ENCODE results near the gene UGT3A1. TPM values are rescaled to one million over a fixed set of nuclear protein-coding genes. Genes with fewer than 3 reads are reported as not detected.

The UGT3A1 gene
- total and polyA plus RNA-seq, 10 of the 15 experiments (the other 5 are each of a cell fraction or from before 2014, with no cell fraction given) = not detected

GRCh38 chr5:36026706-36027465 is 35.7 kb upstream of the UGT3A1 start:
- Histone ChIP-seq H3K4me1 (ENCODE audit: control insufficient read depth, insufficient read depth, low read length) (no peaks in the 10 kb centered on the region), H2AFZ (ENCODE audit: control insufficient read depth, low read depth, low read length) (no peak overlapping the region), H3K27me3 (replicated peaks in 1 of 2; ENCODE audit: control insufficient read depth in 2 of 2, insufficient read depth in 2 of 2, low read length in 1 of 2) (no peaks in the 10 kb centered on the region), H3K79me2 (ENCODE audit: control insufficient read depth, insufficient read depth, low read length) (no peaks in the 10 kb centered on the region), H3K4me3 (no peak overlapping the region), H3K9me3 (replicated peaks; ENCODE audit: control insufficient read depth, insufficient read depth, low read length) (no peaks in the 10 kb centered on the region), H3K27ac (ENCODE audit: control insufficient read depth, insufficient read depth) (no peak overlapping the region), H3K4me2 (ENCODE audit: control insufficient read depth, insufficient read depth) (no peak overlapping the region), H3K36me3 (ENCODE audit: control insufficient read depth in 2 of 2, insufficient read depth in 2 of 2, low read length in 1 of 2) (no peaks in the 10 kb centered on the region), H4K20me1 (ENCODE audit: control insufficient read depth, insufficient read depth) (no peaks in the 10 kb centered on the region), H3K9ac (ENCODE audit: control insufficient read depth, insufficient read depth, low read length) (no peak overlapping the region)
- SMC1A ChIA-PET (ENCODE audit: uncharacterized antibody, unreplicated experiment) = no interaction called here
- 28% methylated on average over 6 of the region's 6 CpGs for WGBS (ENCODE audit: insufficient coverage, insufficient replicate concordance, low lambda C conversion rate, missing lambda C conversion rate)
- intact Hi-C loops (cut with micrococcal nuclease; ENCODE audit: unreplicated experiment) = no loop called here
- FAIRE-seq = no peak
- CTCF ChIA-PET = no interaction called here
- DNase-seq (ENCODE audit: low read depth, low spot score) = no peak
- RAD21 ChIA-PET (ENCODE audit: unreplicated experiment) = no interaction called here
- no peak for ATAC-seq
- BruUV-seq (replicated peaks) = no TSS peak
- POLR2A ChIA-PET = no interaction called here
- in situ Hi-C loops (cut with MboI) = no loop called here
- TF ChIP-seq ETV6 (conservative IDR thresholded peaks at IDR 0.05 in 1 of 2, IDR thresholded peaks at IDR 0.05 in 1 of 2; ENCODE audit: borderline replicate concordance in 1 of 2, low read depth in 1 of 2) (no peak), POLR2AphosphoS5 (IDR thresholded peaks at IDR 0.05; ENCODE audit: low read length) (no peak), NFIC (IDR thresholded peaks at IDR 0.05; ENCODE audit: low read depth, low read length) (no peak), YBX1 (IDR thresholded peaks at IDR 0.05) (no peak), NBN (IDR thresholded peaks at IDR 0.05) (no peak), ZBTB33 (IDR thresholded peaks at IDR 0.05) (no peak), CBX3 (IDR thresholded peaks at IDR 0.05; ENCODE audit: borderline replicate concordance, low read depth) (no peak), CEBPB (IDR thresholded peaks at IDR 0.05; ENCODE audit: borderline replicate concordance in 1 of 2, low read depth in 2 of 2, low read length in 2 of 2) (no peak), PAX8 (IDR thresholded peaks at IDR 0.05) (no peak), CHD4 (IDR thresholded peaks at IDR 0.05) (no peak), SIX5 (IDR thresholded peaks at IDR 0.05; ENCODE audit: low read depth, low read length, severe bottlenecking) (no peak), TBL1XR1 (IDR thresholded peaks at IDR 0.05; ENCODE audit: low read depth, low read length) (no peak), ZBTB4 (CRISPR knock-in tag; IDR thresholded peaks at IDR 0.05) (no peak), TCF3 (IDR thresholded peaks at IDR 0.05; ENCODE audit: borderline replicate concordance, insufficient read depth, low read depth, low read length) (no peak), SIN3A (IDR thresholded peaks at IDR 0.05; ENCODE audit: low read depth, low read length) (no peak), ESRRA (IDR thresholded peaks at IDR 0.05; ENCODE audit: low read length) (no peak)
